ENCODE measurements around the gene TYW3. TPM values are rescaled to one million over a fixed set of nuclear protein-coding genes. Genes with fewer than 3 reads are reported as not detected.
"Not testable (repeated sequence)": the region's sequence is repeated elsewhere in the genome, so short reads cannot be mapped to it uniquely, and the experiment has no call there.

TYW3 gene
- total RNA-seq, 1 donor: 17.4 TPM

GRCh38 chr1:74737333-74737732 is 4.4 kb downstream of the TYW3 start:
- no peak overlapping the region for H3K4me3 ChIP-seq (ENCODE audit: insufficient read depth, low read length)
- no peaks in the 10 kb centered on the region for H4K20me1 ChIP-seq (ENCODE audit: insufficient read depth, low read length)
- no peak for DNase-seq (ENCODE audit: insufficient read length, low spot score, missing footprints)
- H3K79me2 ChIP-seq (ENCODE audit: insufficient read depth, low read length): peaks cover 23% of the 10 kb centered on the region
- H3K4me1 ChIP-seq (ENCODE audit: insufficient read depth, low read length): peaks cover 10% of the 10 kb centered on the region
- H3K36me3 ChIP-seq (ENCODE audit: insufficient read depth, low read length): peaks cover 23% of the 10 kb centered on the region
- no peak overlapping the region for H2AFZ ChIP-seq (ENCODE audit: low read length)
- H3K27me3 ChIP-seq (ENCODE audit: insufficient read depth, low read length): no peaks in the 10 kb centered on the region
- peaks cover 3% of the 10 kb centered on the region for H3K9me3 ChIP-seq (ENCODE audit: low read depth, low read length)
- no peak overlapping the region for H3K4me2 ChIP-seq (ENCODE audit: insufficient read depth, low read length)
- H3K27ac ChIP-seq (ENCODE audit: low read depth, low read length): no peak overlapping the region
- TF ChIP-seq CTCF (IDR thresholded peaks at IDR 0.05; ENCODE audit: extremely low read depth, low read depth, low read length): no peak

DNA sequence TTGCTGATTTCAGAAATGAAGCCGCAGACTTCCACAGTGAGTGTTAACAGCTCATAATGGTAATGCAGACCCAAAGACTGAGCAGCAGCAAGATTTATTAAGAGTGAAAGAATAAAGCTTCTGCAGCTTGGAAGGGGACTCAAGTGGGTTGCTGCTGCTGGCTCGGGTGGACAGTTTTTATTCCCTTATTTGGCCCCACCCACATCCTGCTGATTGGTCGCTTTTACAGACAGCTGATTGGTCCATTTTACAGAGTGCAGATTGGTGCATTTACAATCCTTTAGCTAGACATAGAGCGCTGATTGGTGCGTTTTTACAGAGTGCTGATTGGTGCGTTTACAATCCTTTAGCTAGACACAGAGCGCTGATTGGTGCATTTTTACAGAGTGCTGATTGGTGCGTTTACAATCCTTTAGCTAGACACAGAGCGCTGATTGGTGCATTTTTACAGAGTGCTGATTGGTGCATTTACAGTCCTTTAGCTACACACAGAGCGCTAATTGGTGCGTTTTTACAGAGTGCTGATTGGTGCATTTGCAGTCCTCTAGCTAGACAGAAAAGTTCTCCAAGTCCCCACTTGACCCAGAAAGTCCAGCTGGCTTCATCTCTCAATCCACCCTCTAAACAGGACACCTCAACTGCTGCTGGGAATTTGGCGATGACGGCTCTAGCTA is 7.5 kb downstream of the TYW3 start:
- H3K36me3 ChIP-seq (ENCODE audit: insufficient read depth, low read length): peaks cover 36% of the 10 kb centered on the region
- H3K9me3 ChIP-seq (ENCODE audit: low read depth, low read length); H3K79me2 ChIP-seq (ENCODE audit: insufficient read depth, low read length); H3K4me3 ChIP-seq (ENCODE audit: insufficient read depth, low read length); DNase-seq (ENCODE audit: insufficient read length, low spot score, missing footprints); H3K27me3 ChIP-seq (ENCODE audit: insufficient read depth, low read length); H2AFZ ChIP-seq (ENCODE audit: low read length); H3K4me1 ChIP-seq (ENCODE audit: insufficient read depth, low read length); H4K20me1 ChIP-seq (ENCODE audit: insufficient read depth, low read length); H3K4me2 ChIP-seq (ENCODE audit: insufficient read depth, low read length); H3K27ac ChIP-seq (ENCODE audit: low read depth, low read length): not testable (repeated sequence)

GRCh38 chr1:74745247-74745646 is 12.3 kb downstream of the TYW3 start:
- H3K4me3 ChIP-seq (ENCODE audit: insufficient read depth, low read length); H3K4me2 ChIP-seq (ENCODE audit: insufficient read depth, low read length); H3K27ac ChIP-seq (ENCODE audit: low read depth, low read length); H3K27me3 ChIP-seq (ENCODE audit: insufficient read depth, low read length); H3K79me2 ChIP-seq (ENCODE audit: insufficient read depth, low read length); H4K20me1 ChIP-seq (ENCODE audit: insufficient read depth, low read length); H3K9me3 ChIP-seq (ENCODE audit: low read depth, low read length); H3K4me1 ChIP-seq (ENCODE audit: insufficient read depth, low read length); H2AFZ ChIP-seq (ENCODE audit: low read length); DNase-seq (ENCODE audit: insufficient read length, low spot score, missing footprints): not testable (repeated sequence)
- H3K36me3 ChIP-seq (ENCODE audit: insufficient read depth, low read length): peaks cover 22% of the 10 kb centered on the region

GRCh38 chr1:74748960-74749359 is 16.0 kb downstream of the TYW3 start:
- no peaks in the 10 kb centered on the region for H3K79me2 ChIP-seq (ENCODE audit: insufficient read depth, low read length)
- peaks cover 23% of the 10 kb centered on the region for H3K36me3 ChIP-seq (ENCODE audit: insufficient read depth, low read length)
- H2AFZ ChIP-seq (ENCODE audit: low read length): no peak overlapping the region
- H3K9me3 ChIP-seq (ENCODE audit: low read depth, low read length): no peaks in the 10 kb centered on the region
- H3K4me2 ChIP-seq (ENCODE audit: insufficient read depth, low read length): no peak overlapping the region
- H4K20me1 ChIP-seq (ENCODE audit: insufficient read depth, low read length): no peaks in the 10 kb centered on the region
- H3K4me3 ChIP-seq (ENCODE audit: insufficient read depth, low read length): no peak overlapping the region
- DNase-seq (ENCODE audit: insufficient read length, low spot score, missing footprints): no peak
- no peak overlapping the region for H3K27ac ChIP-seq (ENCODE audit: low read depth, low read length)
- no peak for TF ChIP-seq CTCF (IDR thresholded peaks at IDR 0.05; ENCODE audit: extremely low read depth, low read depth, low read length)
- H3K27me3 ChIP-seq (ENCODE audit: insufficient read depth, low read length): no peaks in the 10 kb centered on the region
- H3K4me1 ChIP-seq (ENCODE audit: insufficient read depth, low read length): no peaks in the 10 kb centered on the region

DNA sequence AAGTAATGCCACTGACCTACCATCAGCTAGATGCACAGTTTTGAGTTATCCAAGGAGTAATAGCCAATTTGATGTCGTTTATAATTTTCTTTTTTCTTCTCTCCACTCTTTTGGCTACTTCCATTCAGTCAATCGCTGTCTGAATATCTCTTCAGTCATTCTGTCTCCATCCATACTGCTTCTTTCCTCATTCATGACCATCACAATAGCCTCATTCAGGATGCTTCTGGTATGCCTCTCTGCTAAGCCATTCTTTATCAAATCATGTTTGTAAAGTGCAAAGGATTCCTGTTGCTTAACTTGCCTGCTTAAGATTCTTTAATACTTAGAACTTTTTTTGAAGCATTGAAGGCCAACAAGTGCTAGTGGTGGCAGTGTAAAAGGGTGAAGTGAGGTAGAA is 20.2 kb downstream of the TYW3 start:
- Histone ChIP-seq H3K9me3 (ENCODE audit: low read depth, low read length) (no peaks in the 10 kb centered on the region), H3K4me1 (ENCODE audit: insufficient read depth, low read length) (no peaks in the 10 kb centered on the region), H4K20me1 (ENCODE audit: insufficient read depth, low read length) (no peaks in the 10 kb centered on the region), H3K27me3 (ENCODE audit: insufficient read depth, low read length) (no peaks in the 10 kb centered on the region), H3K4me3 (ENCODE audit: insufficient read depth, low read length) (no peak overlapping the region), H3K27ac (ENCODE audit: low read depth, low read length) (no peak overlapping the region), H3K36me3 (ENCODE audit: insufficient read depth, low read length) (peaks cover 26% of the 10 kb centered on the region), H3K4me2 (ENCODE audit: insufficient read depth, low read length) (no peak overlapping the region), H2AFZ (ENCODE audit: low read length) (no peak overlapping the region), H3K79me2 (ENCODE audit: insufficient read depth, low read length) (no peaks in the 10 kb centered on the region)
- no peak for TF ChIP-seq CTCF (IDR thresholded peaks at IDR 0.05; ENCODE audit: extremely low read depth, low read depth, low read length)
- DNase-seq (ENCODE audit: insufficient read length, low spot score, missing footprints): no peak
